A549 (cell line): ENCODE measurements around the gene FERMT1.

Source experiments
- CHD2 ChIP-seq: fragments of 150-350 bp; IDR thresholded peaks from 2 replicates; pipeline ENCODE4 v1.6.1; 2014; ENCODE audit warnings: low read length; ENCODE audit not compliant: partially characterized antibody
- CTCF ChIP-seq: fragments of >200 bp; sonication (Bioruptor Twin); formaldehyde crosslinking; IDR thresholded peaks from 3 replicates; pipeline ENCODE4 v1.5.1; 2016
- ESRRA ChIP-seq: fragments of 150-350 bp; IDR thresholded peaks from 2 replicates; pipeline ENCODE4 v1.6.1; 2014; ENCODE audit warnings: mild to moderate bottlenecking, low read length, borderline replicate concordance
- GATA3 ChIP-seq: IDR thresholded peaks from 2 replicates; pipeline ENCODE4 v1.6.1; 2012; ENCODE audit warnings: borderline replicate concordance
- MAX ChIP-seq: IDR thresholded peaks from 2 replicates; pipeline ENCODE4 v1.6.1; 2012
- PHF8 ChIP-seq: fragments of 200-600 bp; sonication (generic); IDR thresholded peaks from 2 replicates; pipeline ENCODE4 v1.6.1; 2016; ENCODE audit warnings: low read depth, mild to moderate bottlenecking, antibody characterized with exemption, moderate library complexity, borderline replicate concordance
- POLR2A ChIP-seq: IDR thresholded peaks from 2 replicates; pipeline ENCODE4 v1.6.1; 2012; ENCODE audit warnings: mild to moderate bottlenecking, low read length
- REST ChIP-seq: fragments of 200-600 bp; sonication (generic); IDR thresholded peaks from 2 replicates; pipeline ENCODE4 v1.6.1; 2016; ENCODE audit warnings: antibody characterized with exemption, mild to moderate bottlenecking, moderate library complexity
- SREBF2 ChIP-seq: fragments of 450-650 bp; IDR thresholded peaks from 2 replicates; pipeline ENCODE4 v1.6.1; 2014; ENCODE audit warnings: mild to moderate bottlenecking, moderate library complexity
- TP53 ChIP-seq: fragments of 250-450 bp; sonication (Bioruptor Pico); IDR thresholded peaks from 2 replicates; pipeline ENCODE4 v1.5.0; 2021; ENCODE audit warnings: mild to moderate bottlenecking, moderate library complexity

GRCh38 chr20:6028818-6029217 lies 94.0 kb downstream of the FERMT1 start:
- no peak for TF ChIP-seq CTCF
- TF ChIP-seq SREBF2: no peak
- no peak for TF ChIP-seq GATA3
- no peak for TF ChIP-seq POLR2A
- no peak for TF ChIP-seq TP53
- no peak for TF ChIP-seq MAX
- TF ChIP-seq PHF8: no peak
- TF ChIP-seq CHD2: no peak
- TF ChIP-seq REST: no peak
- TF ChIP-seq ESRRA: no peak
